Prostate gland (tissue), 2 donors: Measurements from ENCODE around the gene CHEK1. TPM values are rescaled to one million over a fixed set of nuclear protein-coding genes. Genes with fewer than 3 reads are reported as not detected.
A peak's percentile ranks its signal among the peaks of the same experiment; 100 is the strongest.
"Not testable (repeated sequence)": the region's sequence is repeated elsewhere in the genome, so short reads cannot be mapped to it uniquely, and the experiment has no call there.

Experiments
- DNase-seq: peaks from one replicate; pipeline ENCODE4 v3.0.0-alpha.2; 2019; ENCODE audit warnings: low spot score
- H3K27ac ChIP-seq, 2 donors: fragments of 200-600 bp; sonication (generic); 2 replicates each; pipeline ENCODE4 v1.5.1; 2017 to 2019
- H3K27me3 ChIP-seq: fragments of 200-600 bp; sonication (generic); replicated peaks from 2 replicates; pipeline ENCODE4 v1.5.1; 2019; ENCODE audit not compliant: insufficient read depth
- H3K36me3 ChIP-seq, 2 donors: fragments of 200-600 bp; sonication (generic); 1 replicate in 1 of 2; 2 replicates in 1 of 2; pipeline versions ENCODE4 v1.5.1 to v1.8.1; 2017 to 2019
- H3K4me1 ChIP-seq: fragments of 200-600 bp; sonication (generic); replicated peaks from 2 replicates; pipeline ENCODE4 v1.5.1; 2019
- H3K4me3 ChIP-seq, 2 donors: fragments of 200-600 bp; sonication (generic); 2 replicates each; pipeline ENCODE4 v1.5.1; 2017 to 2019
- H3K9me3 ChIP-seq: fragments of 200-600 bp; sonication (generic); 2 replicates; pipeline ENCODE4 v1.5.1; 2017
- CTCF ChIP-seq, 4 experiments: fragments of 200-600 bp in 2 of 4; fragments of 450-650 bp in 2 of 4; sonication (generic) in 2 of 4; IDR thresholded peaks; 1 replicate in 3 of 4; 2 replicates in 1 of 4; pipeline ENCODE4 v1.5.1; 2016 to 2019; ENCODE audit warnings: antibody characterized with exemption in 4 of 4, mild to moderate bottlenecking in 2 of 4, moderate library complexity in 2 of 4
- POLR2A ChIP-seq: fragments of 450-650 bp; IDR thresholded peaks from one replicate; pipeline ENCODE4 v1.6.1; 2016; ENCODE audit warnings: antibody characterized with exemption, mild to moderate bottlenecking
- POLR2AphosphoS5 ChIP-seq: sonication (generic); formaldehyde crosslinking; IDR thresholded peaks from one replicate; pipeline ENCODE4 v1.6.1; 2017; ENCODE audit warnings: antibody characterized with exemption
- WGBS: methylation state at CpG from one replicate; pipeline ENCODE4 v1.1.5; 2018; 5-methylcytosine and 5-hydroxymethylcytosine counted together
- intact Hi-C: fragments of 100-400 bp; cut with DNase I; formaldehyde crosslinking; loops from one replicate; pipeline ENCODE4 v1.14.2; 2022
- total RNA-seq, 2 donors: library from RNA; depleted of rRNA; stranded (reverse); fragments of >200 nt; gene quantifications; one replicate each; pipeline ENCODE4 v1.1.0, GENCODE V29; 2016

Gene CHEK1
- total RNA-seq: 10 to 100 TPM in 1 of 2 donors, 1 to 10 TPM in 1; 3.2 to 20.3 TPM

- Histone ChIP-seq H3K4me3 (peak within 1 kb of the TSS; percentile 63 to 66), H3K27ac (peak within 1 kb of the TSS; percentile 94), H3K36me3 (no peaks in the 10 kb centered on the region), H3K4me1 (no peaks in the 10 kb centered on the region), H3K9me3 (no peaks in the 10 kb centered on the region), H3K27me3 (no peaks in the 10 kb centered on the region)
- WGBS: 47% methylated on average over 9 of the region's 9 CpGs
- no peak for DNase-seq
- no peak for TF ChIP-seq CTCF (IDR thresholded peaks at IDR 0.05)
- no peak for TF ChIP-seq POLR2AphosphoS5
- no peak for TF ChIP-seq POLR2A
- intact Hi-C loops: loop anchor here (1.0 kb wide), 1 partner anchor 32 kb away; the partner anchor contains the start of gene STT3A
These were observed at the start of gene CHEK1 for GRCh38 chr11:125624756-125625213. CHEK1 (plus strand) TSS chr11:125625163; CDS start chr11:125626769, 1,606 bp downstream.

GRCh38 chr11:125577181-125577580, 47.8 kb upstream of the CHEK1 start:
- H3K4me1 ChIP-seq, intact Hi-C loops, DNase-seq, H3K4me3 ChIP-seq, H3K27me3 ChIP-seq, H3K9me3 ChIP-seq, H3K27ac ChIP-seq: not testable (repeated sequence)
- H3K36me3 ChIP-seq: peaks cover 10 to 11% of the 10 kb centered on the region in 2 donors
- 96% methylated on average over 14 of the region's 14 CpGs for WGBS

DNA sequence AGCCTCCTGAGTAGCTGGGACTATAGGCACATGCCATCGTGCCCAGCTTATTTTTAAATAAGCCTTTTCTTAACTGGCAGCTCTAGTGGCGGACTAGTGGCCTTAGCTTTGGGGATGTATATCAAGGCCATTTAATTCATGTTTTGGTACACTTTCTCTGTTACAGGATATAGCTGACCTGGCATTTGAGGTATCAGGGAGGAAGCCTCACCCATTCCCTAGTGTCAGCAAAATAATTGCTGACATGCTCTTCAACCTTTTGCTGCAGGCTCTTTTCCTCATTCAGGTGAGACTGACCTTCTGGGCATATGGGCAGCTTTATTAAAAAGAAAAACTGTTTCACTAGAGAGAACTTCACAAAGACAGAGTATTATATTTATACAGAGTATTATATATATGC, 46.2 kb upstream of the CHEK1 start:
- H3K4me1 ChIP-seq: no peaks in the 10 kb centered on the region
- TF ChIP-seq CTCF (IDR thresholded peaks at IDR 0.05) (no peak), POLR2A (no peak), POLR2AphosphoS5 (no peak)
- intact Hi-C loops: no loop called here
- DNase-seq: no peak
- H3K36me3 ChIP-seq: peaks cover 10 to 15% of the 10 kb centered on the region in 2 donors
- H3K9me3 ChIP-seq: no peaks in the 10 kb centered on the region
- no peaks in the 10 kb centered on the region for H3K27me3 ChIP-seq
- WGBS: 92% methylated on average over 2 of the region's 2 CpGs
- no peak overlapping the region for H3K4me3 ChIP-seq
- no peak overlapping the region for H3K27ac ChIP-seq

- Histone ChIP-seq H3K4me3 (no peak overlapping the region), H3K9me3 (no peaks in the 10 kb centered on the region), H3K4me1 (no peaks in the 10 kb centered on the region), H3K27ac (no peak overlapping the region), H3K27me3 (no peaks in the 10 kb centered on the region), H3K36me3 (peaks cover 10 to 15% of the 10 kb centered on the region in 2 donors)
- no peak for DNase-seq
- intact Hi-C loops: no loop called here
- over 99% methylated on average over 5 of the region's 5 CpGs for WGBS
- no peak for TF ChIP-seq POLR2A
- no peak for TF ChIP-seq POLR2AphosphoS5
- TF ChIP-seq CTCF (IDR thresholded peaks at IDR 0.05): no peak
These were observed 45.2 kb upstream of the CHEK1 start for GRCh38 chr11:125579811-125580210.

DNA sequence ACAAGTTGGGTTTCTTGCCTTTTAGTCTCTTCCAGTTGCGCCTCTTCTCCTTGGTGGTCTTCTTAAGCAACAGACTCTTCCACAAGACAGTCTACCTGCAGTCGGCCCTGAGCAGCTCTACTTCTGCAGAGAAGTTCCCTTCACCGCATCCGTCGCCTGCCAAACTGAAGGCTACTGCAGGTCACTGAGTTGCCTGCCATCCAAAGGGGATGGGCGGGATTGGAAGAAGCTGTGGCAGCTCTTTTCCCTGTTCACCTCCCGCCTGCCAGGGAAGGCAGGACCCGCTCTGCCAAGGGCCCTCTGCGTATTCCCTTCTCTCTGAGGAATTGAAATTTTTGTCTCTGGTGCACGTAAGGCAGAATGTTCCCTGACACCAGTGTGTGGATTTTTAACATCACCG, 41.5 kb upstream of the CHEK1 start:
- Histone ChIP-seq H3K27ac (no peak overlapping the region), H3K9me3 (no peaks in the 10 kb centered on the region), H3K27me3 (no peaks in the 10 kb centered on the region), H3K4me1 (no peaks in the 10 kb centered on the region), H3K4me3 (no peak overlapping the region), H3K36me3 (peaks cover 10 to 15% of the 10 kb centered on the region in 2 donors)
- DNase-seq: no peak
- TF ChIP-seq POLR2AphosphoS5 (no peak), CTCF (IDR thresholded peaks at IDR 0.05) (no peak), POLR2A (no peak)
- 94% methylated on average over 11 of the region's 11 CpGs for WGBS
- intact Hi-C loops: no loop called here
